ENCODE results near the gene LHFPL2. TPM values are rescaled to one million over a fixed set of nuclear protein-coding genes. Genes with fewer than 3 reads are reported as not detected.

Gene LHFPL2
- total and polyA plus RNA-seq, 2 of the 4 experiments (the other 2 are of a cell fraction), result 6.5 to 11.3 TPM

DNA sequence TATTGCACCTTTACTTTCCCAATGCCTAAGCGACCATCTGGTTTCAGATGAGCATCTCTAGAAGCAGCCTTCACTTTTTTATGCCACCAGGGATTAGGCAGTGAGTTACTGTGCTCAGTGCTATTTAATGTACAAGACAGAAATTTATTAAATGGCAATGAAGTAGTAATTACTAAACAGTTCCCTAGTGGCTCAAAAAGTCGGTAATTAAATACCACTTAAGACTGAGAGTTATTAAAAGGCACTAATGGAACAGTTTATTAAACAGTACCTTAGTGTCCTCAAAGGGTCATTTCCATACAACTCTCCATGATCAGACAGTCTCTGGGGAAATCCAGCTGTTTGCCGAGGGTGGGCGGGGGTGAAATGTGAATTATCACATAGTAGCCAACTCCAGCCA is 42.3 kb downstream of the LHFPL2 start:
- no peak overlapping the region for H3K9ac ChIP-seq (ENCODE audit: low read depth, low read length)
- ATAC-seq (ENCODE audit: low read depth), result no peak
- no peak overlapping the region for H3K4ac ChIP-seq (ENCODE audit: low read depth, low read length)
- no TSS peak for BruUV-seq (replicated peaks)
- TF ChIP-seq, protein P1, sequence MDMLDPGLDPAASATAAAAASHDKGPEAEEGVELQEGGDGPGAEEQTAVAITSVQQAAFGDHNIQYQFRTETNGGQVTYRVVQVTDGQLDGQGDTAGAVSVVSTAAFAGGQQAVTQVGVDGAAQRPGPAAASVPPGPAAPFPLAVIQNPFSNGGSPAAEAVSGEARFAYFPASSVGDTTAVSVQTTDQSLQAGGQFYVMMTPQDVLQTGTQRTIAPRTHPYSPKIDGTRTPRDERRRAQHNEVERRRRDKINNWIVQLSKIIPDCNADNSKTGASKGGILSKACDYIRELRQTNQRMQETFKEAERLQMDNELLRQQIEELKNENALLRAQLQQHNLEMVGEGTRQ (IDR thresholded peaks at IDR 0.05; ENCODE audit: low read depth, low read length), result no peak
- no peak for TF ChIP-seq MAZ (IDR thresholded peaks at IDR 0.05; ENCODE audit: borderline replicate concordance, low read depth, low read length)
- in situ Hi-C loops (cut with MboI; ENCODE audit: low sequenced_read_pairs) (no loop called here), intact Hi-C loops (cut with micrococcal nuclease) (no loop called here), dilution Hi-C loops (cut with HindIII; ENCODE audit: low sequenced_read_pairs, unreplicated experiment) (no loop called here)
- no peaks in the 10 kb centered on the region for H3K27me3 ChIP-seq (ENCODE audit: control insufficient read depth, insufficient read depth, low read length)
- no peak overlapping the region for H2BK5ac ChIP-seq (ENCODE audit: low read depth, low read length, poor library complexity, severe bottlenecking)
- H3K36me3 ChIP-seq (ENCODE audit: control insufficient read depth, insufficient read depth, low read length), result peaks cover 4% of the 10 kb centered on the region
- no peak overlapping the region for H3K23ac ChIP-seq (ENCODE audit: low read depth, low read length)
- no peak overlapping the region for H2BK20ac ChIP-seq (ENCODE audit: low read depth, low read length)
- H3K9me1 ChIP-seq (ENCODE audit: insufficient read depth, low read length), result peaks cover 21% of the 10 kb centered on the region
- H3K27ac ChIP-seq (ENCODE audit: insufficient read depth, low read length), result no peak overlapping the region
- H3K4me1 ChIP-seq (ENCODE audit: control insufficient read depth, insufficient read depth, low read length), result peaks cover 26% of the 10 kb centered on the region
- no peak overlapping the region for H4K5ac ChIP-seq (ENCODE audit: low read depth, low read length)
- no peak overlapping the region for H2AK5ac ChIP-seq (ENCODE audit: low read depth, low read length)
- H2BK15ac ChIP-seq (ENCODE audit: low read depth, low read length), result no peak overlapping the region
- peaks cover 13% of the 10 kb centered on the region; the same call in 1 of the 2 replicates for H4K20me1 ChIP-seq (ENCODE audit: insufficient read depth, low read length)
- H3K79me1 ChIP-seq (ENCODE audit: low read depth in 1 of 2, low read length in 2 of 2), result peaks cover 8 to 49% of the 10 kb centered on the region in 2 experiments
- DNase-seq, result no peak
- no peak overlapping the region for H3K4me3 ChIP-seq (ENCODE audit: insufficient read depth, low read depth, low read length)
- no peak overlapping the region for H4K8ac ChIP-seq (ENCODE audit: low read depth in 2 of 2, low read length in 2 of 2)
- no peak overlapping the region for H2AFZ ChIP-seq (replicated peaks; ENCODE audit: low read length, poor library complexity)
- H3K14ac ChIP-seq (replicated peaks; ENCODE audit: low read depth, low read length), result no peak overlapping the region
- CTCF ChIA-PET, result no interaction called here
- POLR2A ChIA-PET (ENCODE audit: unreplicated experiment), result no interaction called here
- no peak overlapping the region for H2AK9ac ChIP-seq (replicated peaks; ENCODE audit: low read depth, low read length, poor library complexity)
- H3K18ac ChIP-seq (ENCODE audit: low read depth, low read length), result no peak overlapping the region
- no peak overlapping the region for H2BK120ac ChIP-seq (ENCODE audit: low read depth, low read length)
- no peaks in the 10 kb centered on the region for H3K9me3 ChIP-seq (ENCODE audit: control insufficient read depth, insufficient read depth, low read length)
- H4K91ac ChIP-seq (ENCODE audit: insufficient read depth, low read depth, low read length), result no peak overlapping the region
- H3K56ac ChIP-seq (ENCODE audit: extremely low read depth, insufficient read depth, low read length), result no peak overlapping the region
- no peak overlapping the region for H3K4me2 ChIP-seq (ENCODE audit: low read depth, low read length)
- no CpG with 5 or more reads among the region's 4 CpGs for WGBS, 2 experiments (ENCODE audit: extremely low coverage in 2 of 2, insufficient read length in 1 of 2)

Data from IMR-90 (cell line).